Measurements from ENCODE around the gene UVSSA. TPM values are rescaled to one million over a fixed set of nuclear protein-coding genes. Genes with fewer than 3 reads are reported as not detected.

Gene UVSSA
- total RNA-seq, 3 donors from 2014 or later (not counting 1 experiment from before 2014, with no cell fraction given): 48.0 to 59.4 (median 56.4) TPM

- H3K27me3 Mint-ChIP-seq (ENCODE audit: low read depth in 2 of 2): no peaks in the 10 kb centered on the region
- Histone ChIP-seq H3K4me3 (ENCODE audit: low read length) (peak overlapping the region; percentile 30), H3K36me3 (ENCODE audit: control insufficient read depth, insufficient read depth, low read length) (peaks cover 18% of the 10 kb centered on the region), H3K27ac (ENCODE audit: low read length) (peak overlapping the region; percentile 55), H3K9me3 (ENCODE audit: control insufficient read depth, insufficient read depth, low read length) (no peaks in the 10 kb centered on the region), H3K4me1 (ENCODE audit: control insufficient read depth, insufficient read depth, low read length) (peaks cover 40% of the 10 kb centered on the region), H3K27me3 (ENCODE audit: control insufficient read depth, insufficient read depth, low read length) (no peaks in the 10 kb centered on the region)
- H3K4me1 Mint-ChIP-seq: peaks cover 46 to 54% of the 10 kb centered on the region in 2 donors
- no peak for TF ChIP-seq CTCF (IDR thresholded peaks at IDR 0.05)
- DNase-seq (peak; percentile 60 to 71), ATAC-seq (peak; percentile 92 to 93 (median 92))
- H3K27ac Mint-ChIP-seq: peak overlapping the region; percentile 87 to 91
- no peaks in the 10 kb centered on the region for H3K36me3 Mint-ChIP-seq
- no peaks in the 10 kb centered on the region for H3K9me3 Mint-ChIP-seq
- WGBS (ENCODE audit: insufficient coverage): 20% methylated on average over 36 of the region's 36 CpGs
- intact Hi-C loops (cut with micrococcal nuclease): loop anchor here (1.0 kb wide), 1 partner anchor 14 kb away; no protein-coding TSS in a partner anchor
- peak overlapping the region; percentile 76 for H3K4me3 Mint-ChIP-seq
Measured at GRCh38 chr4:1309261-1310010, 37.6 kb upstream of the UVSSA start.

GRCh38 chr4:1310031-1310795 lies 36.8 kb upstream of the UVSSA start:
- no peaks in the 10 kb centered on the region for H3K27me3 Mint-ChIP-seq (ENCODE audit: low read depth in 2 of 2)
- TF ChIP-seq CTCF (IDR thresholded peaks at IDR 0.05): no peak
- H3K9me3 Mint-ChIP-seq: no peaks in the 10 kb centered on the region
- H3K27ac ChIP-seq (ENCODE audit: low read length): peak overlapping the region; percentile 39
- no peaks in the 10 kb centered on the region for H3K27me3 ChIP-seq (ENCODE audit: control insufficient read depth, insufficient read depth, low read length)
- H3K4me1 ChIP-seq (ENCODE audit: control insufficient read depth, insufficient read depth, low read length): peaks cover 40% of the 10 kb centered on the region
- peak overlapping the region; percentile 60 for H3K4me3 Mint-ChIP-seq
- H3K9me3 ChIP-seq (ENCODE audit: control insufficient read depth, insufficient read depth, low read length): no peaks in the 10 kb centered on the region
- no peaks in the 10 kb centered on the region for H3K36me3 Mint-ChIP-seq
- H3K36me3 ChIP-seq (ENCODE audit: control insufficient read depth, insufficient read depth, low read length): peaks cover 24% of the 10 kb centered on the region
- no peak overlapping the region for H3K4me3 ChIP-seq (ENCODE audit: low read length)
- ATAC-seq (no peak), DNase-seq (no peak)
- H3K4me1 Mint-ChIP-seq: peaks cover 39 to 49% of the 10 kb centered on the region in 2 donors
- 88% methylated on average over 32 of the region's 32 CpGs for WGBS (ENCODE audit: insufficient coverage)
- H3K27ac Mint-ChIP-seq: peak overlapping the region; percentile 87 to 91
- intact Hi-C loops (cut with micrococcal nuclease): no loop called here

GRCh38 chr4:1310796-1311631 lies 36.0 kb upstream of the UVSSA start:
- Mint-ChIP-seq H3K27me3 (ENCODE audit: low read depth in 2 of 2) (no peaks in the 10 kb centered on the region), H3K4me1 (peaks cover 38 to 44% of the 10 kb centered on the region in 2 donors), H3K36me3 (no peaks in the 10 kb centered on the region), H3K4me3 (peak overlapping the region; percentile 73), H3K9me3 (no peaks in the 10 kb centered on the region), H3K27ac (peak overlapping the region; percentile 72 to 91)
- peak in 1 of 3 donors; percentile 46 for ATAC-seq
- Histone ChIP-seq H3K27ac (ENCODE audit: low read length) (peak overlapping the region; percentile 39), H3K4me1 (ENCODE audit: control insufficient read depth, insufficient read depth, low read length) (peaks cover 40% of the 10 kb centered on the region), H3K9me3 (ENCODE audit: control insufficient read depth, insufficient read depth, low read length) (no peaks in the 10 kb centered on the region), H3K27me3 (ENCODE audit: control insufficient read depth, insufficient read depth, low read length) (no peaks in the 10 kb centered on the region), H3K36me3 (ENCODE audit: control insufficient read depth, insufficient read depth, low read length) (peaks cover 27% of the 10 kb centered on the region), H3K4me3 (ENCODE audit: low read length) (no peak overlapping the region)
- intact Hi-C loops (cut with micrococcal nuclease): no loop called here
- 63% methylated on average over 49 of the region's 49 CpGs for WGBS (ENCODE audit: insufficient coverage)
- DNase-seq: peak in 1 of 2 donors; percentile 67
- TF ChIP-seq CTCF (IDR thresholded peaks at IDR 0.05): no peak
